T-helper 1 cell treated with Interleukin-12 subunit alpha and Interleukin-12 subunit beta and Interleukin-4 antibody, amounts not matched to agents 30 μg/mL and 1 μg/mL, for 36 hours (primary cell): ENCODE data around the gene SLC49A3.
A peak's percentile ranks its signal among the peaks of the same experiment; 100 is the strongest.
"Not testable (repeated sequence)": the region's sequence is repeated elsewhere in the genome, so short reads cannot be mapped to it uniquely, and the experiment has no call there.

Experiments
- H3K27ac Mint-ChIP-seq: one replicate; pipeline ENCODE4 v1.8.0; 2021; ENCODE audit warnings: mild to moderate bottlenecking, mixed read lengths
- H3K27me3 Mint-ChIP-seq: one replicate; pipeline ENCODE4 v1.8.0; 2021; ENCODE audit warnings: low read depth, mixed read lengths
- H3K36me3 Mint-ChIP-seq: one replicate; pipeline ENCODE4 v1.8.0; 2021; ENCODE audit warnings: low read depth, mixed read lengths
- H3K4me1 Mint-ChIP-seq: one replicate; pipeline ENCODE4 v1.8.0; 2021; ENCODE audit warnings: low read depth, mixed read lengths
- H3K4me3 Mint-ChIP-seq: one replicate; pipeline ENCODE4 v1.8.0; 2021; ENCODE audit warnings: mild to moderate bottlenecking, moderate library complexity, mixed read lengths
- H3K9me3 Mint-ChIP-seq: one replicate; pipeline ENCODE4 v1.8.0; 2021; ENCODE audit warnings: mixed read lengths

Gene SLC49A3

DNA sequence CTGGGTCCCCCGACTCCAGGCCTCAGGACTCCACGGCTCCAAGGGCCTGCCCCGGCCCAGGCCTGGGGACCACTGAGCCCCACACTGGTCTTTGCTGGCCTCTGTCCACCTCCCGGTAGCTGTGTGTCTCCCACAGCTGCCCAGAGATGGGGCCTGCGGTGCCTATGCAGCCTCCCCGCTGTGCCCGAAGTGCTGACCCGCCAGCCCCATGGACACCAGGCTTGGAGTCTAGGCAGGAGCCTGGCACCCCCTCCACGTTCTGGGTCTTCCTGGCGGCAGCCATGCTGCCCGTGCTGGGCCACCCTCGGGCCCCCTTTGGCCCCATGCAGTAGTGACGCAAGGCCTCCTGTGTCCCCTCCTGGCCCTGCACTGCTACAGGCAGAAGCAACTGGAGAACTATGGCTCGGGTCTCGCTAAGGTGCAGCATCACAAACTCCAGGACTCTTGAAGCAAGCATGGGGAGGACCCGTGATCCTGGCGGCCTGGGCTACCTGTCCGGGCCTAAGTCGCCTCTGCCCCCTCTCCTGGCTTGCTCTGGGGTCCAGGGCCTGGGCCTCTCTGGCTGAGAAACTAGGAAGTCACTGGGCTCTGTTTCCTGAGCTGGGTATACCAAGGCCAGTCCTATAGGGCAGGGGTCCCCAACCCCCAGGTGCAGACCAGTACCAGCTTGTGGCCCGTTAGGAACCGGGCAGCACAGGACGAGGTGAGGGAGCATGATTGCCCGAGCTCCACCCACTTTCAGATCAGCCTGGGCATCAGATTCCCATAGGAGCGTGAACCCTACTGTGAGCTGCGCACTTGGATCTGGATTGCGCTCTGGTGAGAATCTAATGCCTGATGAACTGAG lies 13.7 kb downstream of the SLC49A3 start:
- Mint-ChIP-seq H3K27ac (peak overlapping the region; percentile 79), H3K27me3 (no peaks in the 10 kb centered on the region), H3K4me1 (peaks cover 7% of the 10 kb centered on the region), H3K4me3 (peak overlapping the region; percentile 77), H3K36me3 (peaks cover 20% of the 10 kb centered on the region), H3K9me3 (no peaks in the 10 kb centered on the region)

DNA sequence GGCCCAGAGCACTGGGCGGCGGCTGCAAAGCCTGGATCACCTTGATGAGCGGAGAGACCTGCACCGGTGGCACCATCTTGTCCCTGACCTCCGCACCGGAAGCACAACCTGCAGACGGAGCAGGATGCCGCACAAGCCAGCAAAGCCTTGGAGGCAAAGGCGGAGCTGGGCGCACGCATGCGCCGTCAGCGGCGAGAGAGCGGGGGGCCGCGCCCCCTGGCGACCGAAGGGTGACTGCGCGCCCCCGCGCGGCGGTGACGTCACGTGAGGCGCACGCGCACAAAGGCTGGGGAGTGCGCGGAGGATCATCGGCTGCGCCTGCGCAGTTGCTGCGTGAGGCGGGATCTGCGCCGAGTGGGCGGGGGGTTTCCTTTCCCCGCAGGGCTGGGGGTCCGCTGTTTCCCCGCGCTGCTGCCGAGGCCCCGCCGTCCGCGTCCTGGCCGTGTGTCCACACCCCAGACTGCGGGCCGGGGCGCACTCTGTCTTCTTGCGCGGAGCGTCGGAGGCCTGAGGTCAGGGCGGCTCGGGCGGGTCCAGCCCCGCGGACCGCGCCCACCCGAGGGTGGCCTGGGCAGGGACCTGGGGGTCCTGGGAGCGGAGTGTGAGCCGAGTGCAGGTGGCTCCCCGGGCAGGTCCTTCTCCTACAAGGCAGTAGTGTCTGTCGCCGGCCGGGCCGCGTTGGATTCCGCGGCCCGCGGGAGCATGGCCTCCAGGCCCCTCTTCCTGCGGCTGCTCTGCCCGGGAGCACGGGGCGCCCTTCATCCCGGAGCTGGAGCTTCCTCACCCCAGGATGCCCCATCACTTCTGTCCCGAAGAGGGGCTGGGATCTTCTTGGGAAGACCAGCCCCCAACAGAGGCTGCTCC lies 14.5 kb downstream of the SLC49A3 start, which contains the start of the genes ATP5ME and MYL5:
Gene ATP5ME (minus strand): TSS at position 105 of the 864 bp plus-strand sequence. CDS start 29 bp downstream, at position 76.
Gene MYL5 (plus strand): TSS at position 371 of the 864 bp plus-strand sequence. CDS start 3,485 bp downstream, outside the sequence.
- Mint-ChIP-seq H3K4me1 (peaks cover 7% of the 10 kb centered on the region), H3K4me3 (peak within 1 kb of the TSS; percentile 91), H3K36me3 (peaks cover 20% of the 10 kb centered on the region), H3K9me3 (no peaks in the 10 kb centered on the region), H3K27me3 (no peaks in the 10 kb centered on the region), H3K27ac (peak within 1 kb of the TSS; percentile 89)

DNA sequence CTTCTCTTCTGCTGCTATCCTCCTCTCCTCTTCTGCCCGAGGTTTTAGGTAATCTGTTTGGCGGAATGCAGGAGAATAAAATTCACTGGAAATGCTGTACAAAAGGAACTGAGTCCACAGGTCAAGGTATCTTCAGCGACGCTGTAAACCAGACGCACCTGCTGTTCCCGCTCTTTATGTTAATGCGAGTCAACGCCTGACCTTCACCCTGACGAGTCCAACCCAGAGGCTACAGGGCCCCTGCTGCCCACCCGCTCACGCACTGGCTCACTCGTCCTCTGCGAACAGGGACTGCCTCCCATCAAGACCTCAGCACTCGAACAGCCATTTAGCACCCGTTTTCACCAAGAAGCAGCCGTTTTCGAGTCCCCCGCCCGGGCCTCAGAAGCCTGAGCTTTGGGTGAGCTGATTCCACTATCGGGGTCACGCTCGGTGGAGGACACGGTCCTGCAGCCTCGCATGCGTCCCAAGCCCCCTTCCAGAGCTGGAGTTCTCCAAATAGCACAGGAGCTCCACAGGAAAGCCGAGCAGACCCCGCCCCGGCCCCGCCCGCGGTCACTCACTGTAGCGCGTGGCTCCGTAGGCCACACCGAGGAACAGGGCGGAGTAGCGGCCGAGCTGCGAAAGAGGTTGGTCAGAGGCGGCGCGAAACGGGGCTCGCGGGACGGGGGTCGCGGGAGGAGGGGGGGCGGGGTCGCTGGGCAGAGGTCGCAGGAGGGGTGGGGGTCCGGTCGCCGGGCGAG lies 15.4 kb downstream of the SLC49A3 start:
- H3K36me3 Mint-ChIP-seq = peaks cover 20% of the 10 kb centered on the region
- H3K4me3 Mint-ChIP-seq = peak overlapping the region; percentile 86
- H3K9me3 Mint-ChIP-seq = no peaks in the 10 kb centered on the region
- H3K4me1 Mint-ChIP-seq = peaks cover 7% of the 10 kb centered on the region
- H3K27me3 Mint-ChIP-seq = no peaks in the 10 kb centered on the region
- H3K27ac Mint-ChIP-seq = peak overlapping the region; percentile 81

DNA sequence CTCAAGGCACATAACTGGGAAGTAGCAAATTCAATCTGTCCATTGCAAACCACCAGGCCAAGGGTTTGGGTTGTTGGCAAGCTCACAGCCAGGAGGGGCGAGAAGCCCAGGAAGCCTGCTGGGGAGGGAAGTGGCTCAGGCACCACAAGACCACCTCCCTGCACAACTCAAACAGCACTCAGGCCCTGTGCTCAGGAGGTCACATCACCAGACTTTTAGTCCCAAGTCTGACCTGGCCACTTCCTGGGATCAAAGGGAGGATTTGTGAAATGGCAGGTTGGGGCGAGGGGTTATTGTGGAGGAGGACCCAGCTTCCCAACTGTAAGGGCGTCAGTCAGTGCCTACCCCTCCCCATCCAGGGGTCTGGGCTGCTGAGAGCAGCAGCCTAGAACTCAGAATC lies 17.2 kb downstream of the SLC49A3 start:
- Mint-ChIP-seq H3K9me3 (no peaks in the 10 kb centered on the region), H3K4me3 (no peak overlapping the region), H3K36me3 (peaks cover 20% of the 10 kb centered on the region), H3K27ac (no peak overlapping the region), H3K27me3 (no peaks in the 10 kb centered on the region), H3K4me1 (peaks cover 7% of the 10 kb centered on the region)

DNA sequence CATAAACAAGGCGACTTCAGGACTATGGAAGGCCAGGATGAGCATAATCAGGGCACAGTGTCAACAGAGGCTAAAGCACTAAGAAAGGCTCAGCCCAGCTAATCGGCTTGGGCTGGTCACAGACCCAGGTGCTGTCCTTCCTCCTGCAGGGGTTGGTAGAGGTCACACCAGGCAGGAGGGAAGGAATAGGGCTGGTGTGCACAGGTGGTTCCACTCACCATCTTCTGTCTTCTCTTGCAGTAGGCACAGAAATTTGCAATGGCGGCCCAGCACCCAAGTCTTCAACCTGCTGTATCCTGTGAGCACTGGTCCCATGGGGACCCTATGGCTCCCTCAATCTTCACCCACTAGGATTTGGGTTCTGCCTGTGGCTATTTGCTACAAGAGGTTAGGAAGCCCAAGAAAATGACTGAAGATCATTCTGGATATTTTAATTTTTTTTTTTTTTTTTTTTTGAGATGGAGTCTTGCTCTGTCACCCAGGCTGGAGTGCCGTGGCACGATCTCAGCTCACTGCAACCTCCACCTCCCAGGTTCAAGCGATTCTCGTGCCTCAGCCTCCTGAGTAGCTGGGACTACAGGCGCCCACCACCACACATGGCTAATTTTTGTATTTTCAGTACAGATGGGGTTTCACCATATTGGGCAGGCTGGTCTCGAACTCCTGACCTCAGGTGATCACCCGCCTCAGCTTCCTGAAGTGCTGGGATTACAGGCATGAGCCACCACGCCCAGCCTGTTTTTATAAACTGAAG lies 19.0 kb downstream of the SLC49A3 start:
- H3K4me3 Mint-ChIP-seq, H3K27ac Mint-ChIP-seq, H3K4me1 Mint-ChIP-seq, H3K9me3 Mint-ChIP-seq, H3K27me3 Mint-ChIP-seq: not testable (repeated sequence)
- peaks cover 20% of the 10 kb centered on the region for H3K36me3 Mint-ChIP-seq

DNA sequence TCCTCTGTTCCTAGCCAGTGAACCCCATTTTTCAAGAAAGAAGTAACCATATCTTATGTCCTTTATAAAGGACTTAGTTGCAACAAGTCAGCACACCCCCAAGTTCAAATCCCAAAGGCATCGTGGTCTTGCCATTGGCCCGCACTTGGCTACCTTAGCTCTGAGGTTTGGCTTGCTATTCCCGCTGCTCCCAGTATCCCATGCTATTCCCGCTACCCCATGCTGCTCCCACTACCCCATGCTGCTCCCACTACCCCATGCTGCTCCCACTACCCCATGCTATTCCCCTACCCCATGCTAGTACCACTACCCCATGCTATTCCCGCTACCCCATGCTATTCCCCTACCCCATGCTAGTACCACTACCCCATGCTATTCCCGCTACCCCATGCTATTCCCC lies 20.7 kb downstream of the SLC49A3 start:
- not testable (repeated sequence) for H3K27me3 Mint-ChIP-seq, H3K9me3 Mint-ChIP-seq, H3K27ac Mint-ChIP-seq, H3K4me3 Mint-ChIP-seq, H3K4me1 Mint-ChIP-seq
- H3K36me3 Mint-ChIP-seq = peaks cover 17% of the 10 kb centered on the region

DNA sequence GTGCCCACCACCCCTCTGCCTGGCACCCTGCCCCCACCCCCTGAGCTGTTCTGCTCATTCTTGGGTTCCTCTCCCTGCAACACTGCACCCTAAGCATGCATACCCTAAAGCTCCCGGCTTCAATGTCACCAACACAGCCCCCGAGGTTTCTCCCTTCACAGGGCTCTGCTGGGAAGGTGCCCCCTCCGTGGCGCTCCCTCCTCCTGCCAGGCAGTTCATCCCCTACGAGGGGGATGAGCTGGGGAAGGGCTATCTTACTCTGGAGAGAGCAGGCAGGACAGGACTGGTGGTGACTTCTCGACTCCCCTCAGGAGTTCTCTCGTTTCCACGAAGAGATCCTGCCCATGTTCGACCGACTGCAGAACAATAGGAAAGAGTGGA lies 21.4 kb downstream of the SLC49A3 start:
- Mint-ChIP-seq H3K9me3 (no peaks in the 10 kb centered on the region), H3K27me3 (no peaks in the 10 kb centered on the region), H3K27ac (peak overlapping the region; percentile 42), H3K4me1 (peaks cover 2% of the 10 kb centered on the region), H3K36me3 (peaks cover 13% of the 10 kb centered on the region), H3K4me3 (no peak overlapping the region)

DNA sequence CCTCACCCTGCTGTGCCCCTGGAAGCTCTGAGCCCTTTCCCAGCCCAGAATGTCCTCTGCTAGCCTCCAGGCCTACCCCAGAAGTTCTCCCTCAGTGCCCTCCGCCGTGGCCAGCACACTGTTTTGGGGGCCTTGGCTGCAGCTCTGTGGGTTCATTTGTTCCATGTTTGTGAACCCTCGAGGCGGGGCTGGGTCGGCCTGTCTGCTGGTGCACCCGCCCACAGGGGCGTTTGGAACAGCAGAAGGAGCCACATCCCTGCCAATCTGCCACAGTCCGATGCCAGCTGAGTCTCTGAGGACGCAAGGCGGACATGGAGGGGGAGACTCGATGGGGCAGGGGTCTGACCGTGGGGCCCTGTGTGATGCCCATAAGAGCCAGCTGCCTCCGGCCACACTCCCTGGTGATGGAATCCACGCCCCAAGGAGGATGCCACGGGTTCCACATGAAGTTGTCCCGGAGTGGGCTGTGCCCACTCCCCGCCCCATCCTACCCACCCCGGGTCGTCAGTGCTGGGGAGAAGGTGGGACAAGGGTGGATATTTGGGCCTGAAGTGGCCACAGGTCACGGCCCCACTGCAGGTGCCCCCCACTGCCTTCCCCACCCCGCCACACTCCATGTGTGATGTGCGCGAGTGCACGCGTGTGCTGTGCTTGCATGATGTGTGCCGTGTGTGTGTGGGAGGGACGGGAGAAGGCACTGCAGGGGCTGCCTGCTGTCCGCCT lies 22.0 kb downstream of the SLC49A3 start:
- Mint-ChIP-seq H3K4me1 (peaks cover 2% of the 10 kb centered on the region), H3K36me3 (peaks cover 9% of the 10 kb centered on the region), H3K27me3 (no peaks in the 10 kb centered on the region), H3K27ac (no peak overlapping the region), H3K4me3 (no peak overlapping the region), H3K9me3 (no peaks in the 10 kb centered on the region)

DNA sequence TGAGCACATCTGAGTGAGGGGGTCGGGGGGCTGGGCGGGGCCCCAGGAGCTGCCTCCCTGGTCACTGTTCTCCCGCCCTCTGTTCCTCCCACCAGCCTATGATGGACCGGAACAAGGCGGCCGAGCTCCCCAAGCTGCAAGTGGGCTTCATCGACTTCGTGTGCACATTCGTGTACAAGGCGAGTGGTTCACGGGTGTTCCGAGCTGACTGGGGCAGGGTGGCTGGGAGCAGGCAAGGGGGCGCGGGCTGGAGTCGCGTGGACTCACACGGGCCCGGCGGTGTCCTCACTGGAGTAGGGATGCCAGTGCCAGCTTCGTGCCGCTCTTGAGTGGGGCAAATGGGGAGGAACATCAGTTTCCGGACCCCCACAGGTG lies 22.5 kb downstream of the SLC49A3 start:
- Mint-ChIP-seq H3K27ac (no peak overlapping the region), H3K27me3 (no peaks in the 10 kb centered on the region), H3K4me3 (no peak overlapping the region), H3K4me1 (peaks cover 2% of the 10 kb centered on the region), H3K36me3 (peaks cover 6% of the 10 kb centered on the region), H3K9me3 (no peaks in the 10 kb centered on the region)

DNA sequence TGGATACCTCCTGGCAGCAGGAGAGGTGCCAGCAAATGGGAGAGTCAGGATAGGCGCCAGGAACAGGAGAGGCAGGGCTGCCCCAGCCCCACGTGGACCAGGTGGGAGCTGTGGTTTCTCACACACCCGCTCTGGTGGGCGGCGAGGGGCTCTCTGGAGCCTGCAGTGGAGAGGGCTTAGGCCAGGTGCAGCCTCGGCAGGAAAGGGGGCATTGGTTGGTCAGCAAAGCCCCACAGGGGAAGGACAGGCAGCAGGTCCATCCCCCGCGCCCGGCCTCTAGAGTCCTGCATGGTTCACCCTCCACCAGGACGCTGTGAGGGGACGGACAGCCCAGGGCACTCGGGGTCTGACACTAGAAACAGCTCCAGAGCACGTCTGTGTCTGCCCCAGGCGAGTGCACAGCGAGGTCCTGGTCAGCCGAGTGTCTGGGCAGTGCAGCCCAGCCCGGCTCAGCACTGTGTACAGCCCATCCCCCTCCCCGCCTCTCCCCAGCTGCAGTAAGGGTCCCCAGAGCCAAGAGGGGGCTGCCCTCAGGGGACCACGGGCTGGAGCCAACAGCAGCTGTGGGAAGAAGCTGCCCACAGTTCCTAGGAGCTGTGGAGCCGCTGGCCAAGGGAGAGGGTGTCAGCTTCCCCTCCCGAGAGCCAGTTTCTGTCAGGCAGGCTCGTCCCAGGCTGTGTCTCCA lies 23.1 kb downstream of the SLC49A3 start:
- Mint-ChIP-seq H3K27ac (no peak overlapping the region), H3K4me1 (peaks cover 2% of the 10 kb centered on the region), H3K4me3 (no peak overlapping the region), H3K9me3 (peaks cover 2% of the 10 kb centered on the region), H3K27me3 (no peaks in the 10 kb centered on the region), H3K36me3 (peaks cover 6% of the 10 kb centered on the region)

DNA sequence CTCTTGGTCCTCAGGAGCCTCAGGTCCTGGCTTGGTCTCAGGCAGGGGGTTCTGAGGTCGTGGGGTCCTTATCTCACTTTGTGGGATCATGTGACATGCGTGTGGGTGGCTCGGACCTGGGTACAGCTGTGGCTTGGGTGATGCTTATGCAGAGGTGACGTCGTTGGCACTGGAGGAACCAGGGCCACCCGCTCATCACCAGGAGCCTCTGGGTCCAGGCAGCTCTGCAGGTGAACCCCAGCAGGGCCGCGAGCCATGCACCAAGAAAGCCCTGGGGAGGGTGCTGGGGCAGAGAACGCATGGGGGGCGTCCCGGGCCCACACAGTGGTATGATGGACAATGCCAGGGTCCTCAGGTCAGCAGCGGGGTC lies 23.6 kb downstream of the SLC49A3 start:
- no peaks in the 10 kb centered on the region for H3K27me3 Mint-ChIP-seq
- no peak overlapping the region for H3K27ac Mint-ChIP-seq
- peaks cover 6% of the 10 kb centered on the region for H3K9me3 Mint-ChIP-seq
- no peak overlapping the region for H3K4me3 Mint-ChIP-seq
- peaks cover 4% of the 10 kb centered on the region for H3K36me3 Mint-ChIP-seq
- peaks cover 2% of the 10 kb centered on the region for H3K4me1 Mint-ChIP-seq

DNA sequence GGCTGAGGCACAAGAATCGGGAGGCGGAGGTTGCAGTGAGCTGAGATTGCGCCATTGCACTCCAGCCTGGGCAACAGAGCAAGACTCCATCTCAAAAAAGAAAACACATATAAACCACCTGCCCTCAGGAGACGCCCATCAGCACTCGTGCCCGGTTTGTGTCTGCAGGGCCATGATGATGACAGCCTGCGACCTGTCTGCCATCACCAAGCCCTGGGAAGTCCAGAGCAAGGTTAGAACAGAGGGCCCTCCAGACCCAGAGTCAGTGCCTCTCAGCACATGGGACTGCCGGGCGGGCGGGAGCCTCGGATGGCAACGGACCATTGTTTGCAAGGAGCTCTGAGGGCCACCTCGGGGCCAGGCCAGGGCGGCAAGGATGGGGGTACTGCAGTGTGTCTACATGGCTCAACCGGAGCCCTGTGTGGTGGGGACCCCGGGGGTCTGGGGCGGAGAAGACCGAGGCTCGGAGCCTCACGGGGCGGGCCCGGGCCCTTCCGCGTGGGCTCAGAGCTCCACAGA lies 24.2 kb downstream of the SLC49A3 start:
- H3K36me3 Mint-ChIP-seq = peaks cover 6% of the 10 kb centered on the region
- no peaks in the 10 kb centered on the region for H3K27me3 Mint-ChIP-seq
- H3K4me1 Mint-ChIP-seq = peaks cover 4% of the 10 kb centered on the region
- no peak overlapping the region for H3K27ac Mint-ChIP-seq
- peak overlapping the region; percentile 7 for H3K4me3 Mint-ChIP-seq
- peaks cover 10% of the 10 kb centered on the region for H3K9me3 Mint-ChIP-seq
